ENCODE data around the gene ZC3H11A.
A peak's percentile ranks its signal among the peaks of the same experiment; 100 is the strongest.
"Not testable (repeated sequence)": the region's sequence is repeated elsewhere in the genome, so short reads cannot be mapped to it uniquely, and the experiment has no call there.

ZC3H11A gene

GRCh38 chr1:203781962-203782361 lies 13.5 kb upstream of the ZC3H11A start:
- no peak for DNase-seq (ENCODE audit: low read depth)

- no peak for DNase-seq (ENCODE audit: low read depth)
Measured at GRCh38 chr1:203789966-203790365, 5.5 kb upstream of the ZC3H11A start.

DNA sequence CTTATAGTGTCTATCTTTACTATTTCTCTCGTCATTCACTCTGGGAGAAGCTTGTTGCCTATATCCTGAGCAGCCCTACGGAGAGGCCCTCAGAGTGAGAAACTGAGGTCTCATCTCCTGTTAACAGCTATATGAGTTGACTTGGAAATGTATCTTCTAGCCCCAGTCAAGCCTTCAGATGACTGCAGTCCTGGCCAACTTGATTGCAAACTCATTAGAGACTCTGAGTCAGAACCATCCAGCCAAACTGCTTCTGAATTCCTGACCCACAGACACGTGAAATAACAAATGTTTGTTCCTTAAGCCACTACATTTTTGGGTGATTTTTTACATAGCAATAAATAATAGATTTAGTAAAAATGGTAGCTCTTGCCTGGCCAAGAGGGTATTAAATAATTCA lies 3.9 kb upstream of the ZC3H11A start:
- DNase-seq (ENCODE audit: low read depth), result no peak

DNA sequence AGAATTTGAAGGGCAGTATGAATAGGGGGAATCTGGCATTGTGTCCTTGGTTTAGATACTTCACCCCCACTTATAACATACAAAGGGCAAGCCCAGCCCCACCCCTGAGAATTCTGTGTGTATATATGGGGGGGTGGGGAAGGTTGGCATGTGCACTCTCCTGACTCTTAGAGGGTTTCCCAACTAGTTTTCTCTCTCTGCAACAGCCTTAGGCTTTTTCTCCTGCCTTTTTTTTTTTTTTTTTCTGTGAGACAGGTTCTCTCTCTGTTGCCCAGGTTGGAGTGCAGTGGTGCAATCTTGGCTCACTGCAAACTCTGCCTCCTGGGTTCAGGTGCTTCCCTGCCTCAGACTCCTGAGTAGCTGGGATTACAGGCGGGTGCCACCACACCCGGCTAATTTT lies 2.9 kb upstream of the ZC3H11A start:
- DNase-seq (ENCODE audit: low read depth), result no peak

- DNase-seq (ENCODE audit: low read depth), result not testable (repeated sequence)
Measured at GRCh38 chr1:203793561-203793960, 1.9 kb upstream of the ZC3H11A start.

DNA sequence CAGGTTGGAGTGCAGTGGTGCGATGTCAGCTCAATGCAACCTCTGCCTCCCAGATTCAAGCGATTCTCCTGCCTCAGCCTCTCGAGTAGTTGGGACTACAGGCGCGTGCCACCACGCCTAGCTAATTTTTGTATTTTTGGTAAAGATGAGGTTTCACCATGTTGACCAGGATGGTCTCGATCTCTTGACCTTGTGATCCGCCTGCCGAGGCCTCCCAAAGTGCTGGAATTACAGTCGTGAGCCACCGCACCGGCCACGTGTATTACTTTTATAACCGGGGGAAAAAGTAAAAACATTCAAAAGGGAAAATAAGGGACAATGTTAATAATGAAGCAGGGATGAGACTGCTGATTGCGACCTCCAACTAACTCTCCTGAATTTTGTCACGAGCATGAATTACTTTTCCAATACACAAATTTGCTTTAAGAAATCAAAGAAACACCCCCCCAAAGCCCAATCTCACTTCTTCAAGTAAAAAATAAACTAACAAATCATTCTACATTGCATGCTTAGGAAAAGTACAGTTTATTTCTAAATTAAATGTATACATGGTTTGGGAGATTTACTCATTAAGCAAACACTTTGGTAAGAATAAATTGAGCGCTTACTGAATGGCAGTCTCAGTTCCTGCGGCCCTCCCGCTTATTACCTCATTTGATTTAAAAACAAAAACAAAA lies 521 bp upstream of the ZC3H11A start:
- no peak for DNase-seq (ENCODE audit: low read depth)

DNA sequence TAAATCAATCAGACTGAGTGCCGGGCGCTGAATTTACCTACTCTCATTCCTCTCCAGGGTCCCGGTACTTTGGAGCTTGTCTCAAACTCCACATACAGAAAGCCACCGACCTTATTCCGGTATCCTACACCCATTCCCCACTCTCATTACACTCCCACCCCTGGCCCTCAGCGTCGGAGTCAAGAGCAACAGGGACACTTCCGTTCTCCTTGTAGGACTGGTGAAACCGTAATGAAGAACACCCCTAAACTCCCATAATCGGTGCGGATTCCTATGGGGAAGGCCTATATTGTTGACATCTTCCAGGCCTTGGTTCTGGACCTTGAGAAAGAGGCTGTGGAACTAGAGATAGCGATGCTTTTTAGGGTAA lies 798 bp downstream of the ZC3H11A start:
- DNase-seq (ENCODE audit: low read depth), result peak; percentile 1

- DNase-seq (ENCODE audit: low read depth), result no peak
Measured at GRCh38 chr1:203797216-203797615, 1.8 kb downstream of the ZC3H11A start.

DNA sequence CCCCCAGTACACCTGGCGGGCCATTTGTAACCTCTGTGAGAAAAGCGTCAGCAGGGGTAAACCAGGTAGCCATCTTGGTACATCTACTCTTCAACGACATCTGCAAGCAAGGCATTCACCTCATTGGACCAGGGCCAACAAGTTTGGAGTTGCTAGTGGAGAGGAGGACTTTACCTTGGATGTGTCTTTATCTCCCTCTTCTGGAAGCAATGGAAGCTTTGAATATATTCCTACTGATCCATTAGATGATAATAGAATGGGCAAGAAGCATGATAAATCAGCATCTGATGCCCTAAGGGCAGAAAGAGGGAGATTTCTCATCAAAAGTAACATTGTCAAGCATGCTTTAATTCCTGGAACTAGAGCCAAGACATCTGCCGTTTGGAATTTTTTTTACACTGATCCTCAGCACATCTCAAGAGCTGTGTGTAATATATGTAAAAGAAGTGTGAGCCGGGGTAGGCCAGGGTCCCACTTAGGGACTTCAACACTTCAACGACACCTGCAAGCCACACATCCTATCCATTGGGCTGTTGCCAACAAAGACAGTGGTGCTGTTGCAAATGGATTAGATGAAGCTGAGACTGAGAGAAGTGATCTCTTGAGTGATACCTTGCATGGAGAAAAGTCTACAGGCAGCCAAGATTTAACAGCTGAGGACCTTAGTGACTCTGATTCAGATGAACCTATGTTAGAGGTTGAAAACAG lies 2.7 kb downstream of the ZC3H11A start:
- DNase-seq (ENCODE audit: low read depth), result no peak

DNA sequence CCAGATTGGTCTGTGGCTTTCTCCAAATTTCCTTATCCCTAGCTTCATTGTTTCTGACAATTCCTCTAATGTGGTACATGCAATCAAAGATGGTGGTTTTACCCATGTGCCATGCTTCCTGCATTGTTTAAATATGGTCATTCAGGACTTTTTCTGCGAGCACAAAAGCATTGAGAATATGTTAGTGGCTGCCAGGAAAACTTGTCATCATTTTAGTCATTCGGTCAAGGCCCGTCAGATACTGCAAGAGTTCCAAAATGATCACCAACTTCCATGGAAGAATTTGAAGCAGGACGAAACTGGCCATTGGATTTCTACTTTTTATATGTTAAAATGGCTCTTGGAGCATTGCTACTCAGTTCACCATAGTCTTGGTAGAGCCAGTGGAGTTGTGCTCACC lies 3.7 kb downstream of the ZC3H11A start:
- no peak for DNase-seq (ENCODE audit: low read depth)

GRCh38 chr1:203799971-203800370 lies 4.5 kb downstream of the ZC3H11A start:
- DNase-seq (ENCODE audit: low read depth), result no peak

DNA sequence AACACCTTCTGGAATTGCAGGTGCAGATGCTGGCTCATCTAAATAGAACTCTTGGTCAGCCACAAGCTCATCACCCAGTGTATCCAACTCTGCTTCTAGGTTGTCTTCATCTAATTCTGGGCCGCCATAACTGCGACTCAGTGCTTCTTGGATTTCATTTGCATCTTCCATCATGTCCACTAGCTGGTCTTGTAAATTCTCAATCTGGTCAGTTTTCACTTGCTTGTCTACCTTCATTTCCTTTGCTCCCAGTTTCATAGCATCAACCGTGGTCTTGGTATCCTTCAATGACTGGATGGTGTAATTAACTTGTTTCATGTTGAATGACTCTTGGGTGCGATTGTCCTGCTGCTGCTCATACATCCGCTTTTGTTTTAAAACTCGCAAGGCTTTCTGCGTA lies 10.3 kb downstream of the ZC3H11A start:
- DNase-seq (ENCODE audit: low read depth), result no peak

DNA sequence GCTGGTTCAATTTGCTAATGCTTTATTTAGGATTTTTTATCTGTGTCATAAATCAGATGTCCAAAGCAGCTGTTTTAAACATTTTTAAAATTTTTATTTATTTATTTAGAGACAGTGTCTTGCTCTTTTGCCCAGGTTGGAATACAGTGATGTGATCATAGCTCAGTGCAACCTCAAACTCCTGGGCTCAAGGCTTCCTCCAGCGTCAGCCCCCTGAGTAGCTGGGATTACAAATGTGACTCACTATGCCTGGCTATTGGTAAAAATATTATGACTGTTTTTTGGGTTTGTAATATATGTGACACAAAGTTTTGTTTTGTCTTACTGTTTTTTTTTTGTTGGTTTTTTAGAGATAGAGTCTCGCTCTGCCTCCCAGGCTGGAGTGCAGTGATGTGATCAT lies 11.8 kb downstream of the ZC3H11A start:
- no peak for DNase-seq (ENCODE audit: low read depth)

DNA sequence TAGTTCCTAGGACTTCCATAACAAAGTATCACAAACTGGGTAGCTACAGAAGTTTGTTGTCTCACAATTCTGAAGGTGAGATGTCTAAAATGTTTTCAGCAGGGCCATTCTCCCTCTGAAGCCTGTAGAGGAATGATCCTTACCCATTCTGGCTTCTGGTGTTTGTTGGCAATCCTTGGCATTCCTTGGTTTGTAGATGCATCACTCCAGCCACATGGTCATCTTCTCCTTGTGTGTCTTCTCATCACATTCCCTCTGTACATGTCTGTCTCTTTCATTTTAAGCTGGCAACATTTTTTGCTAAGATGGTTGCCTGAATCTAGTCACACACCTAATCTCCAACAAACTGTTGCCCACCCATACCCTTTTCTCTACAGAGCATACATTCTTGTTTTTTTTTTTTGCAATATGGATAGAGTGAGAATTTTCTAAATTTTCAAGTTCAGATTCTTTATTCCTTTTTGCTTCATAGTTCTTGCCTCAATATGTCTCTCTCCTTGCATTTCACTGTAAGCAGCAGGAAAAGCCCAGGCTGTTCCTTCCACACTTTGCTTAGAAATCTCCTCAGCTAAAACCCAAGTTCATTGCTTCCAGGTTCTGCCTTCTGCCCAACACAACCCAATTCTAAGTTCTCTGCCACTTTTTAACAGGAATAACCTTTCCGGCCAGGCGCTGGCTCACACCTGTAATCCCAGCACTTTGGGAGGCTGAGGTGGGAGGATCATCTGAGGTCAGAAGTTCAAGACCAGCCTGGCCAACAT lies 18.3 kb downstream of the ZC3H11A start:
- DNase-seq (ENCODE audit: low read depth), result no peak

DNA sequence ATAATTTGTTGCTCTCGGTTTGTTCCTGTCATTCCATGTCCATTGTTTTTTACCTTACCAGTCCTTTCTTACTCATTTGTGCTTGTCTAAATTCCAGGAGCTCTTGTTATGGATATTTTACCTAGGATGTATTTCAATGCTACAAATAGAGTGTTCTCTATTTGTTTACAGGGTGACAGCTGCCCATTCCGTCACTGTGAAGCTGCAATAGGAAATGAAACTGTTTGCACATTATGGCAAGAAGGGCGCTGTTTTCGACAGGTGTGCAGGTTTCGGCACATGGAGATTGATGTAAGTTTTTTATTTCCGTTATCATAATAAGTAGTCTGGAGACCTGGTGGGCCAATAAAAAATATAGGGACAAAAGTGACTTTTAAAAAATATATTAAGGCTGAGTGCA lies 23.0 kb downstream of the ZC3H11A start:
- DNase-seq (ENCODE audit: low read depth), result no peak

DNA sequence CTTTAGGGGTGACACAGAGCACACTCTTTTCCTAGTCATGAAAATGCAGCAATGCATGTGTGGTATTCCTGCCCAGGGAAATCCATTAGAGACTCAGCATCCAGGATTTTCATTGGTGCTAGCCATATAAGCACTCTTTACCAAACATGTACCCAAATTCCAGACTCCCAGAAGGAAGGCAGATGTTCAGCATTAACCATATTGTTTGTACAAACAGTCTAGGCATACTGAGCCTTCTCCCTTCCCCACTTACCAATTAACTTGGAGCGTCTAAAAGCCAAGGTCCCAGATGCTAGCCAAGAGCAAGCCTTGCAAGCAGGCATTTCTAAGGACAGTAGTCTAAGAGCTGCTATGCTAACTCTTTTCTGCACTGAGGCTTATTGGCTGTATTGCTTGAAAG lies 27.9 kb downstream of the ZC3H11A start:
- no peak for DNase-seq (ENCODE audit: low read depth)

DNA sequence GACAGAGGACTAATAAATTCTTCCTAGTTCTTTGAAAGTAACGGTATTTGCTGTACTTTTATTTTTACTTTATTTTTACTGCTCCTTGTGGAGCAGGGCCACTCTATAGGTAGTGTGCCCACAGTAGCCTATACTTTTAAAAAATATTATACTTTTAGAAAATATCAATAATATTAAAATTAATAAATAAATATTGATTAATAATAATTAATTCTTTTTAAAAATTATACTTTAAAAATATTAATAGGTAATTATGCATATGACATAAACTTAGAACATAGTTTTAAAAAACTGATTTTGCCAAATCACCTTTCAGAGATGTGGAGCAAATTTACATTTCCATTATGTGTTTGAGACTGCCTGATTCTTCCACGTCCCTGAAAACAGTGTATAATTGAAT lies 30.8 kb downstream of the ZC3H11A start:
- no peak for DNase-seq (ENCODE audit: low read depth)

GRCh38 chr1:203828002-203828401 lies 32.6 kb downstream of the ZC3H11A start:
- no peak for DNase-seq (ENCODE audit: low read depth)

GRCh38 chr1:203828503-203828902 lies 33.1 kb downstream of the ZC3H11A start:
- no peak for DNase-seq (ENCODE audit: low read depth)

- DNase-seq (ENCODE audit: low read depth), result not testable (repeated sequence)
Measured at GRCh38 chr1:203829247-203829646, 33.8 kb downstream of the ZC3H11A start.

GRCh38 chr1:203835476-203835875 lies 40.1 kb downstream of the ZC3H11A start:
- DNase-seq (ENCODE audit: low read depth), result no peak

GRCh38 chr1:203839081-203839480 lies 43.7 kb downstream of the ZC3H11A start:
- no peak for DNase-seq (ENCODE audit: low read depth)

GRCh38 chr1:203840208-203840808 lies 44.9 kb downstream of the ZC3H11A start:
- no peak for DNase-seq (ENCODE audit: low read depth)

Data from activated T-helper 1 cell treated with Interleukin-2 at 50 U/mL for 16 hours (primary cell).